Bronchial epithelial cell (primary cell): ENCODE data around the gene CA10. TPM values are rescaled to one million over a fixed set of nuclear protein-coding genes. Genes with fewer than 3 reads are reported as not detected.

Experiments used
- DNase-seq: peaks from one replicate; pipeline ENCODE4 v3.0.0-alpha.2; 2010; ENCODE audit warnings: low read depth
- FAIRE-seq: peaks from 2 replicates; lab custom pipeline; 2011; peaks lifted over from hg19 to GRCh38; lab: Jason Lieb, UNC
- H3K27me3 ChIP-seq: 2 replicates; pipeline ENCODE4 v1.5.1; 2011; ENCODE audit warnings: low read length; ENCODE audit not compliant: control insufficient read depth, insufficient read depth
- H3K36me3 ChIP-seq: 2 replicates; pipeline ENCODE4 v1.5.1; 2011; ENCODE audit warnings: low read length; ENCODE audit not compliant: control insufficient read depth, insufficient read depth
- H3K4me3 ChIP-seq: 2 replicates; pipeline ENCODE4 v1.5.1; 2011; ENCODE audit warnings: mild to moderate bottlenecking, low read depth, low read length, control low read depth
- total RNA-seq: library from RNA; depleted of rRNA; stranded (reverse); fragments of >200 nt; gene quantifications from 2 replicates; pipeline ENCODE4 v1.2.1, GENCODE V29; 2014
- TF ChIP-seq, protein P1 (sequence below): IDR thresholded peaks from 2 replicates; pipeline ENCODE4 v1.5.1; 2011; ENCODE audit warnings: mild to moderate bottlenecking, moderate library complexity, low read length, control low read depth, inconsistent platforms; ENCODE audit not compliant: insufficient read depth, severe bottlenecking

Gene CA10
- total RNA-seq, 1 donor from 2014 or later, result not detected

DNA sequence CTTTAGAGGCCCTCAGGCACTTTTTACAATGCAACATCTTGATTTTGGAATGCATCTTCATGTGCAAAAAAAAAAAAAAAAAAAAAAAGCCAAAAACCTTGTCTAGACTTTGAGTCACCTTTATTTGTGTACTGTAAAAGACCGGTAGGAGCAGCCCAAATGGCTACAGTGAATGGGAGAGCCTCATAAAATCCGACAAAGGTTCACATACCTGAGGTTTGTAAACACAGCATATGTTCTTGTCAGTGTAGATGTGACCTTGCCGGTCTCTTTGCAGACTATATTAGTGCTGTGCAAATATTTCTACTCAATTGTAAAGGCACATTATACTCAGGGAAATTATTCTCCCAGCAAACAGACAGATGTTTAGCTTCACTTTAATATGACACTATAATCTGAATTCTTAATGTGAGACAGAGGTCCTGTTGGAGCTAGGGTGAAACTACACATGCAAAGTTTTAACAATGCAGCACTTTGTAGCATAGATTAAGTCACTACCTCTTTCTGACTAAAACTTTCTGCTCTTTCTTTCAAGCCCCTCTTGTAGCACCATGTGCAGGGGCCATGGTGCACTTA, 211.3 kb downstream of the CA10 start:
- H3K4me3 ChIP-seq, result no peak overlapping the region
- no peak for FAIRE-seq
- no peaks in the 10 kb centered on the region for H3K36me3 ChIP-seq
- no peaks in the 10 kb centered on the region for H3K27me3 ChIP-seq
- TF ChIP-seq, protein P1, sequence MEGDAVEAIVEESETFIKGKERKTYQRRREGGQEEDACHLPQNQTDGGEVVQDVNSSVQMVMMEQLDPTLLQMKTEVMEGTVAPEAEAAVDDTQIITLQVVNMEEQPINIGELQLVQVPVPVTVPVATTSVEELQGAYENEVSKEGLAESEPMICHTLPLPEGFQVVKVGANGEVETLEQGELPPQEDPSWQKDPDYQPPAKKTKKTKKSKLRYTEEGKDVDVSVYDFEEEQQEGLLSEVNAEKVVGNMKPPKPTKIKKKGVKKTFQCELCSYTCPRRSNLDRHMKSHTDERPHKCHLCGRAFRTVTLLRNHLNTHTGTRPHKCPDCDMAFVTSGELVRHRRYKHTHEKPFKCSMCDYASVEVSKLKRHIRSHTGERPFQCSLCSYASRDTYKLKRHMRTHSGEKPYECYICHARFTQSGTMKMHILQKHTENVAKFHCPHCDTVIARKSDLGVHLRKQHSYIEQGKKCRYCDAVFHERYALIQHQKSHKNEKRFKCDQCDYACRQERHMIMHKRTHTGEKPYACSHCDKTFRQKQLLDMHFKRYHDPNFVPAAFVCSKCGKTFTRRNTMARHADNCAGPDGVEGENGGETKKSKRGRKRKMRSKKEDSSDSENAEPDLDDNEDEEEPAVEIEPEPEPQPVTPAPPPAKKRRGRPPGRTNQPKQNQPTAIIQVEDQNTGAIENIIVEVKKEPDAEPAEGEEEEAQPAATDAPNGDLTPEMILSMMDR, result no peak
- peak; percentile 18 for DNase-seq

DNA sequence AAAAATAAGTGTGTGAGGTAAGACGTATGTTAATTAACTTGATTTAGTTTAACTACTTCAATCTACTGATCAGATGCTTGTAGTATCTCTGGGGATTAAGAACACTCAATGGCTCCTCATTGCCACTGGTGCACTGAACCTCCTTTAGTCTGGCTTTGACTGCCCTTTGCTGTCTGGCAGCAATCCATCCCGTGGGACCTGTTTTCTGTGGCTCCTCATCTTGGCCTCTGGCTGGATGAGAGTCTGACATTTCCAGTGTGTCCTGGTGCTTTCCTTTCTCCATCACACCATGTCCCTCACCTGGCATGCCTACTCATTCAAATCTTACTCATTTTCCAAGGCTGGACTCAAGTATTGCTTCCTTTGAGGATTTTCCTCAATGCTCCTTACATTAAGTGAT, 212.2 kb downstream of the CA10 start:
- DNase-seq (no peak), FAIRE-seq (no peak)
- Histone ChIP-seq H3K27me3 (no peaks in the 10 kb centered on the region), H3K4me3 (no peak overlapping the region), H3K36me3 (no peaks in the 10 kb centered on the region)
- TF ChIP-seq, protein P1, result no peak

DNA sequence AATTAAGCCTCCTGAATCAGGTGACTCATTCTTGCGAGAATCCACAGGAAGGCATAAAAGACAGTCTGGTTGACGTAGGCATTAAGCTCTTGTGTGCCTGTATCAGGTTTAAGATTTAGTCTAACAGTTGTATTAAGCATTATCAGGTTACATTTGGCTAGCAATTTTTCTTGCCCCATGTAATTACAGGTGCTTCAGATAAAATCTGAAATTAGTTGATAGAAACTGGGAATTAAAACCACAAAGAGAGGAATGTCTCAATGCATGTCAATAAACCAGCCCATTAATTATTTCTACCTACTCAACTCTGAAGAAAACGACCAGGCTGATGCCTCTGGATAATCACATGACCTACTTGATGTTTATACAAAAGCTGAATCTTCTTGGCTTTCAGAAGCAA, 217.2 kb downstream of the CA10 start:
- no peaks in the 10 kb centered on the region for H3K36me3 ChIP-seq
- H3K4me3 ChIP-seq, result no peak overlapping the region
- FAIRE-seq (no peak), DNase-seq (peak; percentile 16)
- TF ChIP-seq, protein P1, result no peak
- H3K27me3 ChIP-seq, result no peaks in the 10 kb centered on the region

DNA sequence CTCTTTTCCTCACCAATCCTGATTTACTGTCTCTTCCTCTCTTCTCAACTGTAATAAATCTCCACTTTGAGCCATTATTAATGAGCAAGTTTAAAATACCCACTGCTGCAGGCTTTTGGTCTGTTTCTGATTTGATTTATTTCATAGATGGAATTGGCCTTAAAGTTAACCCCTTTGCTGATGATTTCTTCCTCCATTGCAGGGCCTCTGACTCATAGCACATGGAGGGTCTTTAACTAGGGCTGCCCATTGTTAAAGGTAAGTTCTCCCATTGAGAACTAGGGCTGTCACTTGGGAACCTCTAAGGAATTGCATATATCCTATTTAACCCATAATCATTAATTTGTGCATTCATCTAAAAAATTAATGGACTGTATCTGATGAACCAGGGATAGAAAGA, 221.2 kb downstream of the CA10 start:
- Histone ChIP-seq H3K27me3 (no peaks in the 10 kb centered on the region), H3K36me3 (no peaks in the 10 kb centered on the region), H3K4me3 (no peak overlapping the region)
- TF ChIP-seq, protein P1, result no peak
- DNase-seq, result no peak
- FAIRE-seq, result no peak

DNA sequence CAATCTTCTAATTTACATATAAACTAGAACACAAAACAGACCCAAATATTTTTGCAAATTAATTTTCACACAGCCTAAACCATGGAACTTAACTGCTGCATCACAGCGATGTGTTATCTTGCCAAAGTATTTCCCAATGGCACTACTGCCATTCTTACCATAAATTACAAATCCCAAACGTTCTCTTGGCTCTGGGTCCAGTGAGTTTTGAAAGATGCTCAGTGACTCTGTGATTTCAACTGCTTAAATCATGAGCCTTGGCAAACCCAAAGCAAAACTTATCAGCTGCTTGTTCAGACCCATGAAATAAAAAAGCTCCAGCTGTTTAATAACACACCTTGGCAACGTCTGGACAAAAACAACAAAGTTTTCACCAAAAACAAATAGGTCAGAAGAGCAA, 223.0 kb downstream of the CA10 start:
- no peak overlapping the region for H3K4me3 ChIP-seq
- FAIRE-seq (no peak), DNase-seq (no peak)
- H3K27me3 ChIP-seq, result no peaks in the 10 kb centered on the region
- H3K36me3 ChIP-seq, result no peaks in the 10 kb centered on the region
- TF ChIP-seq, protein P1, result no peak

DNA sequence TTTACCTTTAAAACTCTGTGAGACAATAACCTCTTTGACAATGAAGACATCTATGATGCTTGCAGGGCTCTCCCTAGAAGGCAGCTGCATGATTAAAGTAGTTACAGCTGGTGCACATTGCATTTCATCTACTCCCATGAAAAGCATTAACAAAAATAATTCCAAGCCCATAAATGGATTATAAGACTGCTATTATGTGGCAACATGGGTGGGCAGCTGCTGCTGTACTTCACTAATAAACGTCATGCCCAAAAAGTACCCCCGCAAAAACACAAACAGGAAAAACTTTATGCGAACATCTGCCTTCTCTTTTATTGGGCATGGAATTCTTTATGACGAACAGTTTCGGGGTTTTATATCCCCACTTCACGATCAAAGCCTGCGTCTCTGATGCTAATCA, 224.9 kb downstream of the CA10 start:
- no peaks in the 10 kb centered on the region for H3K36me3 ChIP-seq
- no peak overlapping the region for H3K4me3 ChIP-seq
- no peak for DNase-seq
- TF ChIP-seq, protein P1, result no peak
- no peaks in the 10 kb centered on the region for H3K27me3 ChIP-seq
- no peak for FAIRE-seq
